PFSK-1 (cell line): ENCODE results near the gene WBP11.

ENCODE experiments used
- FOXP2 ChIP-seq: optimal IDR thresholded peaks from 2 replicates; pipeline ENCODE3; 2011; ENCODE audit warnings: borderline replicate concordance, control low read depth, inconsistent platforms; ENCODE audit not compliant: insufficient read depth; ENCODE audit errors: extremely low read length, extremely low read depth
- POLR2AphosphoS5 ChIP-seq: IDR thresholded peaks from 2 replicates; pipeline ENCODE4 v1.6.1; 2012; ENCODE audit warnings: low read depth, mild to moderate bottlenecking, control low read depth, low read length, moderate library complexity
- REST ChIP-seq, 2 experiments: IDR thresholded peaks; 2 replicates each; pipeline versions ENCODE4 v1.6.1 to v1.8.0; 2011 to 2012; ENCODE audit warnings: low read depth in 2 of 2, low read length in 2 of 2, control low read depth in 1 of 2, inconsistent platforms in 1 of 2, mild to moderate bottlenecking in 1 of 2, moderate library complexity in 1 of 2; ENCODE audit not compliant: insufficient read depth in 1 of 2
- SIN3A ChIP-seq: IDR thresholded peaks from 2 replicates; pipeline ENCODE4 v1.6.1; 2012; ENCODE audit warnings: mild to moderate bottlenecking, low read length, moderate library complexity, borderline replicate concordance; ENCODE audit not compliant: insufficient read depth
- TAF1 ChIP-seq: IDR thresholded peaks from 2 replicates; pipeline ENCODE4 v1.6.1; 2012; ENCODE audit warnings: low read length, control low read depth, borderline replicate concordance; ENCODE audit not compliant: insufficient read depth

Gene WBP11

GRCh38 chr12:14769969-14770495 lies 33.2 kb downstream of the WBP11 start:
- TF ChIP-seq POLR2AphosphoS5 (no peak), TAF1 (no peak), REST (IDR thresholded peaks at IDR 0.05; ENCODE audit: insufficient read depth in 1 of 2, low read depth in 2 of 2, low read length in 2 of 2) (no peak), FOXP2 (no peak), SIN3A (no peak)

GRCh38 chr12:14769466-14769968 lies 33.8 kb downstream of the WBP11 start:
- no peak for TF ChIP-seq TAF1
- no peak for TF ChIP-seq POLR2AphosphoS5
- no peak for TF ChIP-seq FOXP2
- no peak for TF ChIP-seq SIN3A
- no peak for TF ChIP-seq REST (IDR thresholded peaks at IDR 0.05; ENCODE audit: insufficient read depth in 1 of 2, low read depth in 2 of 2, low read length in 2 of 2)

- no peak for TF ChIP-seq FOXP2
- no peak for TF ChIP-seq POLR2AphosphoS5
- no peak for TF ChIP-seq REST (IDR thresholded peaks at IDR 0.05; ENCODE audit: insufficient read depth in 1 of 2, low read depth in 2 of 2, low read length in 2 of 2)
- TF ChIP-seq SIN3A = no peak
- no peak for TF ChIP-seq TAF1
These were observed 34.4 kb downstream of the WBP11 start for GRCh38 chr12:14768823-14769405.

- TF ChIP-seq REST (IDR thresholded peaks at IDR 0.05; ENCODE audit: insufficient read depth in 1 of 2, low read depth in 2 of 2, low read length in 2 of 2) = no peak
- TF ChIP-seq POLR2AphosphoS5 = no peak
- no peak for TF ChIP-seq SIN3A
- no peak for TF ChIP-seq TAF1
- no peak for TF ChIP-seq FOXP2
These were observed 35.7 kb downstream of the WBP11 start for GRCh38 chr12:14767617-14768016.
